PC-9 (cell line): ENCODE measurements around the gene GRIK3.

Experiments used
- EZH2 ChIP-seq: fragments of 200-600 bp; sonication (generic); IDR thresholded peaks from 2 replicates; pipeline ENCODE4 v1.8.0; 2017; ENCODE audit warnings: antibody characterized with exemption, low read depth
- TF ChIP-seq, protein P1 (sequence below): fragments of 200-600 bp; sonication (generic); conservative IDR thresholded peaks from 2 replicates; pipeline ENCODE4 v1.6.1; 2017; ENCODE audit warnings: mixed run types, antibody characterized with exemption, mild to moderate bottlenecking, moderate library complexity

DNA sequence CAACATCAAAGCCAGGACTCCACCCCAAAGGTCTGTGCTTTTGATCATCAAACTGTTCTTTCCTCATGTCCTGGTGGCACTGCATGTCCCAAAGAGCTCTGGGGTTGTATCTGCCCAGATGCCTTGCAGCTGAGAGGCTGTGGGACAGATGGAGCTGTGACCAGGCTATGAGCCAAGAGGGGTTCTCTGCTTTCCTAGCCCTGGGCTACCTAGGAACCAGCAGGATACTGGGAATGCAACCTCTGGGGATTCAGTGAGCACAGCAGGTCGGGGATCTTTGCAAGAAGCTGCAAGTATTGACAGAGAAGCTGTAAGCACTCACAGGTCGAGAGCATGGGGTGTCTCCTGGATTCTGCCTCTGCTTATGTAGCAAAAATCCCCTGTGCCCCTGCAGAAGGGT lies 186.6 kb downstream of the GRIK3 start:
- TF ChIP-seq, protein P1, sequence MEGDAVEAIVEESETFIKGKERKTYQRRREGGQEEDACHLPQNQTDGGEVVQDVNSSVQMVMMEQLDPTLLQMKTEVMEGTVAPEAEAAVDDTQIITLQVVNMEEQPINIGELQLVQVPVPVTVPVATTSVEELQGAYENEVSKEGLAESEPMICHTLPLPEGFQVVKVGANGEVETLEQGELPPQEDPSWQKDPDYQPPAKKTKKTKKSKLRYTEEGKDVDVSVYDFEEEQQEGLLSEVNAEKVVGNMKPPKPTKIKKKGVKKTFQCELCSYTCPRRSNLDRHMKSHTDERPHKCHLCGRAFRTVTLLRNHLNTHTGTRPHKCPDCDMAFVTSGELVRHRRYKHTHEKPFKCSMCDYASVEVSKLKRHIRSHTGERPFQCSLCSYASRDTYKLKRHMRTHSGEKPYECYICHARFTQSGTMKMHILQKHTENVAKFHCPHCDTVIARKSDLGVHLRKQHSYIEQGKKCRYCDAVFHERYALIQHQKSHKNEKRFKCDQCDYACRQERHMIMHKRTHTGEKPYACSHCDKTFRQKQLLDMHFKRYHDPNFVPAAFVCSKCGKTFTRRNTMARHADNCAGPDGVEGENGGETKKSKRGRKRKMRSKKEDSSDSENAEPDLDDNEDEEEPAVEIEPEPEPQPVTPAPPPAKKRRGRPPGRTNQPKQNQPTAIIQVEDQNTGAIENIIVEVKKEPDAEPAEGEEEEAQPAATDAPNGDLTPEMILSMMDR, result no peak
- no peak for TF ChIP-seq EZH2
